ENCODE data around the gene OCA2. TPM values are rescaled to one million over a fixed set of nuclear protein-coding genes. Genes with fewer than 3 reads are reported as not detected.

The OCA2 gene
- total and polyA plus RNA-seq, 2 of the 8 experiments (the other 6 are each of a cell fraction or from before 2014, with no cell fraction given) = 0.20 TPM

GRCh38 chr15:27865926-27866325 lies 233.2 kb downstream of the OCA2 start (continued):
- TF ChIP-seq SIX5 (IDR thresholded peaks at IDR 0.05; ENCODE audit: low read depth, low read length) = no peak

Measured in H1 (cell line).